ENCODE data around the gene SERPINB6.
A peak's percentile ranks its signal among the peaks of the same experiment; 100 is the strongest.
"Not testable (repeated sequence)": the region's sequence is repeated elsewhere in the genome, so short reads cannot be mapped to it uniquely, and the experiment has no call there.

The SERPINB6 gene

DNA sequence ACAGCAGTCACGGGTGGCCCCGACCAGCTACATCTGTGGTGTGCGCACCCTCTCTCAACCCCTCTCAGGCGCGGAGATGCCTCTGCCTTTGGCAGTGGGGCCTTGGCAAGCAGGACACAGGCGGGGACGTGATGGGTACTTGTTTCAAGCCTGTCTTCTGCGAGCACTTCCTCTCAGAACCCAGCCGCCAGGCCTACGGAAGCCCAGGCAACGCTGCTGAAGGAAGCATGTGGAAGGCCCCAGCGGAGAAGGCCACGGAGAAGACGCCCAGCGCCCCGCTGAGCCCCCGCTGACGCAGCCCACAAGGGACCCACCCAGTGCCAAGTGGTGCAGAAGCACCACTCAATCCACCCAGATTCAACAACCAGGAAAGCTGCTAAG, 13.0 kb downstream of the SERPINB6 start:
- DNase-seq (ENCODE audit: low spot score) = no peak

DNA sequence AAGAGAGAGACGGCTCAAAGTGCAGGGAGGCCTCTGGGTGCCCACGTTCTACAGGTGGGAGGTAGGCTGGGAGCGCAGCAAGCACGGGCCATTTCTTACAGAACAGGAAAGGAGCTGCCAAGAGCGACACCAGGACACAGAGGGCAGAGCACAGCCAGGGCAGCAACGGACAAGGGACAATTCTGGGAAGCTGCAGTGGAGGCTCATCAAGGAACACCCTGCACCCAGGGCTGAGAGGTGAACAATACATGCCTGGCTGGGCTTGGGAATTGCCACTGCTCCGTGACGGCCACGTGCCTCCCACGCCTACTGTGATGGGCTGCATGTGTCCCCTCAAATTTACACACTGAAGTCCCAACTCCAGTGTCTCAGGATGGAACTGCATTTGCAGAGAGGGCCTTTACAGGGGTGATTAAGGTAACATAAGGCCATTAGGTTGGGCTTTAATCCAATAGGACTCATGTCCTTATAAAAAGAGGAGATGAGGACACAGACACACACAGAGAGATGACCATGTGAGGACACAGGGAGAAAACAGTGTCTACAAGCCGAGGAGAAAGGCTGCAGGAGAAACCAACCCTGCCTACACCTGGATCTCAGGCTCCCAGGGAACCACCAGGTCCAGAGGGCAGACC, 13.6 kb downstream of the SERPINB6 start:
- DNase-seq (ENCODE audit: low spot score) = no peak

DNA sequence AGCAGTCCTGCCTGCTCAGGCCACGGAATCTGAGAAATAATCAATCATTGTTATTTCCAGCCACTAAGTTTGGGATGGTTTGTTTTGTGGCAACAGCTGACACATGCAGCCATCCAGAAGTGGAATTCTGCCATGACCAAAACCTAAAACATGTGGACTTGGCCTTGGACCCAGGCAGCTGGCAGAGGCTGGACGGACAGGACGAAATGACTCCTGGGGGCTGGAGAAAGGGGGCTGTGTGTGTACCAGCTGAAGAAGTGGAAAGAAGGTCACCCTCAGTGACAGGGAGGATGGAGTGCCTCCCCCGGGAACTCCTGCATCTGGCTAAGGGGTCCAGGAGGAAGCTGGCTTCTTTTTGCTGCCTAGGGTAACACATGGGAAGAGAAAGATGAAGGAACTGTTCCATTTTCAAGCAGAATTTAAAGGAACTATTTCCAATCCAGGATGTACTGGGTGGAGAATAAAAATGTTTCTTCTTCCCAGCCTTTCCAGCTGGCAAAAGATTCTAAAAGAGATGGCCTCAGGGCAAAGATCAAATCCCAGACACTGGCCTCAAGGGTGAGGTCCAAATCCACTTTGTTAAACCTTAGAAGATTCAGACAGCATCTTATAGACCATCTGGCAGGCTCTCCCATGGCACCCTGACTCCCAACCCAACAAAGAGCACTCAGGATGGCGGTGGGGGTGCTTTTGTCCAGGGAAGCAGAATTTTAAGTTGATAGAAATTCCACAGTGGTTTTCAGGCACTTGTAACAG, 14.3 kb downstream of the SERPINB6 start:
- no peak for DNase-seq (ENCODE audit: low spot score)

DNA sequence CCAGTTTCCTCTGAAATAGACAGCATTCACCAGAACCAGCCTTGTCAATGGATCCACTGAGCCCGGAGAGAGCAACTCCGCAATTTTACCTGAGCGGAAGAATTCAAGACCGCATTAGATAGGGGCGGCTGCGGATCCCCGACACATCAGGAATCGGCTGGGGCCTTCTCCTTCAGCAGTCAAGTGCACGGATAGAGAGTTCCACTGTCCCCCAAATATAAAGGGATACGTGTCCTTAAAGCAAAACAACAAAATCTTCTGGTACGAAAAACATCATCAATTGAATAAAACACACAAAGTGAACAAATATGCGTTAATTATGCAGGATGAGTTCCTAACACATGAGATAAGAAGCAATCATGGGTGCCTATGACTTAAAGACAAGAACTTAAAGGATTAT, 18.3 kb downstream of the SERPINB6 start:
- no peak for DNase-seq (ENCODE audit: low spot score)

DNA sequence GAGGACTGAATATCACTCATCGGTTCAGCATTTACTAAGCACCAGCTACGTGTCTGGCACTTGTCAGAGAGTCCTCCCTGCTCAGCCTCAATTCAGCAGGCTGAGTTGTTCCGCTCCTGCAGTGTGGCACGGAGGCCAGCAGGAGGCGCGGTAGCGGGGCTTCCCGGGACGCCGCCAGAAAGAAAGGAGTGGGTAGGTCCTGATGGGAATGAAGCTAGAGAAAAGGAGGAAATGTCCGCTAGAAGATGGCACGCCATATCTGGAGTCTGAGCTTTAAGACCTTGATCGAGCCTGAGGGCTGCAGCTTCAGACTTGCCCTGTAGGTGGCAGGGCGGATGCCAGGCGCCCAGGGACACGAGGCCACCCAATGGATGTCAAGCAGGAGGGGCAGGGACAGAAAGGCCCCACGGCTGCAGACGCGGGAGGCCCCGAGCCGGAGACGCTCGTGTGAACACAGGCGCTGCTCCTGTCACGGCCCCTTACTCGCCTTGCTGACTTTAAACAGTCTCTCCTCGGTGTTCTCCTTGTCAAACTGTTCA, 18.7 kb downstream of the SERPINB6 start:
- DNase-seq (ENCODE audit: low spot score) = no peak

DNA sequence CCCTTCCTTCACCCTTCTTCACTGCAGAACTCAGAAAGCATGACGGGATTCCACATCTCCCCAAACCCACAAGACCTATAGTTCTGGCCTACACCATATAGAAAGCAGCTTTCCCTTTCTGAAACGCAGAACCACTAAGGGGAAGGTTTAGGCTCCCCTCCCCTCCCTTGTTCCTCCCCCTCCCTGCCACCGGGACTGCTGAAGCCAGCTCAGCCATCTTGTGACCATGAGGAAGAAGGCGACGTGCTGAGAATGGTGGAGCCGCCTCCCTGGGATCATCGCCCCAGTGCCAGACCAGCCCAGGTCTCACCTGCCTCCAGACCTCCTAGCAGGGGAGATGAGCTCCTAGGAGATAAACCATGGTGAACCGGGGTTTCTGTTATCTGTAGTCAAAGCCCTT, 19.6 kb downstream of the SERPINB6 start:
- DNase-seq (ENCODE audit: low spot score) = no peak

DNA sequence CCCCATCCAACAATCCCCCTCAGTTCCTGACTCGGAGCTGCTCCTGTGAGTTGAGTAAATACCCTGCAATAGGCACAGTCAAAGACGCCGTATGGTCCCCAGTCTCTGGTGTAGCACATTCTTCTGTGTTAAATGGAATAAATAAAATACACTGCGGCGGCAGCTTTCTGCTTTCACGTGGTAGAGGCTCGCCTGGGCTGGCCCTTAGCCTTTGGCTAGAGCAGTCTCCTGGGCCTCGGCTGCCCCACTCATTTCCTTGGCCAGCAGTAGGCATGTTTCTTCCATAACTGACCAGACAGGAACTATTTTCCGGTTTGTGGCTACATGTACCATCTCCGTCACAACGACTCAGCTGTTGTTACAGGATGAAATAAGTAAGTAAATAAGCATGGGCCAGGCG, 20.7 kb downstream of the SERPINB6 start:
- DNase-seq (ENCODE audit: low spot score) = no peak

DNA sequence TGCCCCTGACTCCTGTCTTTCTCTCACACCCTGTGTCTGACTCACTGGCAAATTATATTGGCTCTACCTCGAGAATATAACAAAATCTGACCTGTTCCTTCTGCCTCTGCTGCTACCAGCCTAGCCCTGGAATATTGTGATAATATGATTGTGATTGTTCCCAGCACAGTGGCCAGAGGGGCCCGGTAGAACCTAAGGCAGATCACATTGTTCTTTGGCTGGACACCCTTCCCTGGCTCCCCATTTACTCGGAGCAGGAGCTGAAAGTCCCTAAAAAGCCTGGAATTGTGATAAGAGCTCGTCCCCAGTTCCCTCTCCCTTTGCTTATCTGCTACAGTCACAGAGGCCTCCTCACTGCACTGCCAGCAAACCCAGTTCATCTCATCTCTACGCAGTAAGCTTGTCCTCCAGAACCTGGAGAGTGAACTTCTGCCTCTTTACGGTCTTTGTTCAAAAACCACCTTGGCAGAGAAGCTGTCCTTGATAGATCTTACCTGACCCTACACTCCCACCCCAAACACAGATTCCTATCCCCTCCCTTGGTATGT, 21.8 kb downstream of the SERPINB6 start:
- DNase-seq (ENCODE audit: low spot score) = no peak

DNA sequence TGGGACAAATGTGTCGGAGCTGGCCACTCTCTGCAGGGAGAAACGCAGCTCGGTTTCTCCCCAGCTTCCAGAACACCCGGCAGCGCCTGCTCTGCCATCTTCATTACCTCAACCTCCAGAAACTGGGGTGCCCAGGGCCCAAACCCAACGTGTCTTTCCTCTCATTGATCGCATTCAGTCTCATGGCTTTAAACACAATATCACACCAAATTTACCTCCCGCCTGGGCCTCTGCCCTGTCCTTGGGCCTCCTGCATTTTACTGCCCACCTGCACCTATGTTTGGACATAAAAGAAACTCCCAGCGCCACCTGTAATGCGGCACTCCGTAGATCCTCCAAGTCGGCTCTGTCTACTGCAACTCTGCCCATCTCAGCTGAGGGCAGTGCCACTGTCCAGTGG, 22.2 kb downstream of the SERPINB6 start:
- DNase-seq (ENCODE audit: low spot score) = no peak

DNA sequence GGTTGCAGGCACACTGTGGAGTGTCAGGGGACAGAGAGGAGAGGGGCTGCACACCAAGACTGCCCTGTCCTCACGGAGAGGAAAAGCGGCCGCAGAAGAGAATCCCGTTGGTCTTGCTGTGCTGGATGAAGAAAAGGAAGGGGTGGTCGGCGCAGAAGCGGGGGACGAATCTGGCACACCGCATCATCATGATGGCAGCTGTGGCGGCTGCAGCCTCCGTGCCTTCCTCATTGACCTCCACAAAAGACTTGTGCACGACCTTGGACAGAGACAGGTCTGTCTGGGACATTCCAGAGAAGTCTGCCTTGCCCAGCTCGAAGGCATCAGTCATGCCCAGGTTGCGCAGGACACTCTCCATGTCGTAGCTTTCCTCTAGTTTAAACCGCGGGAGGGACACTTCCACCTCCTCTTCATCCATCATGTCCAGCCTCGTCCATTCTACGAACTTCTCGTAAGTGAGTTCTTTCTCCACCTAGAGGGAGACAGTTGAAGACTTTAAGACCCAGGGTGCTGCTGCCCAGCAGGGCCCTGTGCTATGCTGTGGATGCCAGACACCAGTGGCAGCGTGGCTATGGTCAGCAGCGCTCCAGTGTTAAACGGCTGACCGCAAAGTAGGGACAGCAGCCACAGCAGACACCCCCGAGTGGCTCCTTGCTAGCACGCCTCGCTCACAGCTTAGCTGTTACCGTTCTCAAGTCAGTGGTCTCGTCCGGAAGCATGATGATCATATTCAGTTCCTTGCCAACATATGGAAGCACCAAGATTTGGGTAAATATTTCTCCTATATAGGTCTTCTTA, 22.9 kb downstream of the SERPINB6 start:
- DNase-seq (ENCODE audit: low spot score) = no peak

DNA sequence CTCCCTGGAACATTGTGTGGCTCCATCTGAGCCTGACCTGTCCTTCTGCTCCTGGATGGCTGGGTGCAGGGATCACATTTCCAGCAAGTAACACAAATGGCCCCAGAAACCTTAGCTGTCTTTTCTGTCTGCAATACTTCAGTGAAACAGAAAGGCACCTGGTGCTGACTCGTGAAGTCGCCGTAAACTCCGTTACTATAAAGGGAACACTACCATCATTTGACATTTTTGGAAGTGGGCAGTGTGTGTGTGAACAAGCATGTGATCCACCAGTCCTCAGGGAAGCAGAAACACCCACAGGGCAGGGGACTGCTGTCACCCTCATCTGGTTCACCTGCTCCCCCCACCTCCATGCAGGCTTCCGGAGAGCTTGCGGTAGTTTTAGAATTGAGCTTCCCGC, 23.9 kb downstream of the SERPINB6 start:
- no peak for DNase-seq (ENCODE audit: low spot score)

DNA sequence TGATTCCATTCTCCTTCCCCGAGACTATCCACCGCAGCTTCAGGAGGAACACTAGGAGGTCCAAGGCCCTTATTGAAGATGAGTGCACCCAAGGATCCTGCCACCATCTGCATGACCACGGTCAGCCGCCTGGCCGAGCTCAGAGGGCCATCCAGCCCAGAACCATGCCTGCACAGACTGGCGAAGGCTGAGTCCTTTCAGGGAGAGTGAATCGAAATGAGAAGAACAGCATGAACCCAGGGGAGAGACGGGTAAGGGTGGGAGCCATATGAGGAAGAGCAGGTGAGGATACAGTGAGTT, 26.3 kb downstream of the SERPINB6 start:
- DNase-seq (ENCODE audit: low spot score) = no peak

DNA sequence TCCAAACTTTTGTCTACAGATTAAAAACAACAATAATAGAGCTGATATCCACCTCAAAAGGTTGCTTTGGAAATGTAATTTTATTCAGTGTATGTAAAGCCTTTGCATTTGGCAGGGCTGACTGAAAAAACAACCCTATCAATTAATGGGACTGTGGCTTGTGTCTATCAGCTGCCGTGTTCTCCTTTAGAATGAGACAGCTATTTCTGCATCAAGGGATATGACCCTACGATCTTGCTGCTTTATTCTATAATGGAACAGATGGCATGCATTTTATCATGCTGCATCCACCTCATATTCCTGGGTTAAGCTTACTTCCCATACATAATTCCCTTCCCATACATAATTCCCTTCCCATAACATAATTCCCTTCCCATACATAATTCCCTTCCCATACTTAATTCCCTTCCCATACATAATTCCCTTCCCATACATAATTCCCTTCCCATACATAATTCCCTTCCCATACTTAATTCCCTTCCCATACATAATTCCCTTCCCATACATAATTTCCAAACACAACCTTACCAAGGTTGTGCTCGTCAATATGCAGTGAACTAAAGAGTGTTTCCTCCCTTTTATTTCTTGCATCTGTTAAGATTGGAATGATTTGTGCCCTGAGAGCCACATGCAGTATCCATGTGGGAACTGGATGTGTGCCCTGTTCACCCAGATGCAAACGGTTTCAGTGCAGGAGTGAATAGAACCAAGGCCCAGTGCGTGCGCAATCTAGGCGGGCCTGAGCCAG, 26.8 kb downstream of the SERPINB6 start:
- DNase-seq (ENCODE audit: low spot score) = no peak

DNA sequence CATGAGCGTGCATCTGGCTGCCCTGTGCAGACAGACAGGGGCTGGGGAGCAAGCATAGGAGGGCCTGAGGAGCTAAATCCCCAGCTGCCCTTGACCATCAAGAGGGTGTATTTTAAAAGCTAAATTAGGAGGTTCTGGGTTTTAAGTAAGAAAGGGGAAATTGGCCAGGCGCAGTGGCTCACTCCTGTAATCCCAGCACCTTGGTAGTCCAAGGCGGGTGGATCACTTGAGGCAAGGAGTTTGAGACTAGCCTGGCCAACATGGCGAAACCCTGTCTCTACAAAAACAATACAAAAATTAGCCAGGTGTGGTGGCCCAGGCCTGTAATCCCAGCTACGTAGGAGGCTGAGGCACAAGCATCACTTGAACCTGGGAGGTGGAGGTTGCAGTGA, 27.8 kb downstream of the SERPINB6 start:
- no peak for DNase-seq (ENCODE audit: low spot score)

DNA sequence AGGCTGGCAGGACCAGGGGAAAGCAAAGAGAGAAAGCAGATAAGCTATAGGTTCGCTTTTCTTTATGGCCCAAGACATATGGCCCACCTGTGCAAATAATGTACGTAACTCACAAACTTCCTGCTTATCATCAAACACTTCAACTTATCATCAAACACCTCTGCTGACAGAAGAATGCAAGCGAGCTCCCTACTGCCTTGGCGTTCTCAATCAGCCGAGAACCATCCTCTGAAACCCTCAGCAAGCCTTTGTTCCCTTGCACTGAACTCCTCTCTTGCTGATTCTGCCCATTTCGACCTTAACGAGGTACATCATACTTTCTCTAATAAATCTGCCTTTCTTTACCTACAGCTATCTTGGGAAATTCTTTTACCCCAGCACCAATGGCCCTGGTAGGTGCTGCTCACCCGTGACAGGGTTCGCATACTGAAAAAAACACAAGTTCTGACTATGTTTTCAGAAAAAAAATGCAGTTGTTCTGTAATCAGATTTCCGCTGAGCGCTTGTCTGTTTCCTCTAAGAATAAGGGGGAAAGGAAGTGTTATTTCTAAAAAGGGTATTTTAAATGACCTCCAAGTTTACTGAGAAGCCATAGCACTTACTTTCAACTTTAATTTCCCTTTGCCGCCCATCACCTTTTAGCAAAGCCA, 28.3 kb downstream of the SERPINB6 start:
- peak; percentile 36 for DNase-seq (ENCODE audit: low spot score)

DNA sequence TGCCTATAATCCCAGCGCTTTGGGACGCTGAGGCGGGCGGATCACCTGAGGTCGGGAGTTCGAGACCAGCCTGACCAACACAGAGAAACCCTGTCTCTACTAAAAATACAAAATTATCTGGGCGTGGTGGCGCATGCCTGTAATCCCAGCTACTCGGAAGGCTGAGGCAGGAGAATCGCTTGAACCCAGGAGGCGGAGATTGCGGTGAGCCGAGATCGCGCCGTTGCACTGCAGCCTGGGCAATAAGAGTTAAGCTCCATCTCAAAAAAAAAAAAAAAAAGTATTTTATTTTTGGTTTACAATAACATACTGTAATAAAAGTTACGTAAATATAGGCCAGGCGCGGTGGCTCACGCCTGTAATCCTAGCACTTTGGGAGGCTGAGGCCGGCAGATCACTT, 29.3 kb downstream of the SERPINB6 start:
- DNase-seq (ENCODE audit: low spot score) = not testable (repeated sequence)

DNA sequence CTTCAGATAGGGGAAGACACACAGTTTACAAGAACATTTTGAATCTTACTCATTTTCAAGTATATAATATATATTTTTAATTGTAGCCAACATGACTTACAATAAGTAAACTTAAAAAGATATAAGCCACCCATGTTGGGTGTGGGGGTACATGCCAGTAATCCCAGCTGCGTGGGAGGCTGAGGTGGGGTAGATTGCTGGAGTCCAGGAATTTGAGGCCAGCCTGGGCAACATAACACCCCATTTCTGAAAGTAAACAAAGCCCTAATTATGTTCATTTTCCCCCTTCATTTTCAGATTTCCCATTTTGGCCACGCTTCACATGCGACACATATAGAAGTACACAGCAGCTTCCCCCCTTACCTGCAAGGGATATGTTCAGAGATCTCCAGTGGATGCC, 30.5 kb downstream of the SERPINB6 start:
- DNase-seq (ENCODE audit: low spot score) = no peak

DNA sequence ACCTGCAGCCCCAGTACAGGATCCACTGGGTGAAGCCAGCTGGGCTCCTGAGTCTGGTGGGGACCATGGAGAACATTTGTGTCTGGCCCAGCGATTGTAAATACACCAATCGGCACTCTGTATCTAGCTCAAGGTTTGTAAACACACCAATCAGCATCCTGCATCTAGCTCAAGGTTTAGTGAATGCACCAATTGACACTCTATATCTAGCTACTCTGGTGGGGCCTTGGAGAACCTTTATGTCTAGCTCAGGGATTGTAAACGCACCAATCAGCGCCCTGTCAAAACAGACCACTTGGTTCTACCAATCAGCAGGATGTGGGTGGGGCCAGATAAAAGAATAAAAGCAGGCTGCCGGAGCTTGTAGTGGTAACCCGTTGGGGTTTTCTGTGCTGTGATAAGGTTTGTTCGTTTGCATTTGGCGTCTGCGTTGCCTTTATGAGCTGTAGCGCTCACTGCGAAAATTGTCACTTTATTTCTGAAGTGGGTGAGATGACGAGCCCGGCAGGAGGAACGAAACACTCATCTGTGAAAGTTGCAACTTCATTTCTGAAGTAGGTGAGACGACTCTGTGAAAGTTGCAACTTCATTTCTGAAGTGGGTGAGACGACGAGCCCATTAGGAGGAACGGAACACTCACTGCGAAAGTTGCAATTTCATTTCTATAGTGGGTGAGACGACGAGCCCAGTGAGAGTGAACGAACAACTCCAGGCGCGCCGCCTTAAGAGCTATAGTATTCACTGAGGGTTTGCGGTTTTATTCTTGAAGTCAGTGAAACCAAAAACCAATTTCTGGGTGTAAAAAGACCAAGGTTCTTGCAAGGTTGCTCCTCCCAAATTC, 31.1 kb downstream of the SERPINB6 start:
- DNase-seq (ENCODE audit: low spot score) = peak; percentile 77

DNA sequence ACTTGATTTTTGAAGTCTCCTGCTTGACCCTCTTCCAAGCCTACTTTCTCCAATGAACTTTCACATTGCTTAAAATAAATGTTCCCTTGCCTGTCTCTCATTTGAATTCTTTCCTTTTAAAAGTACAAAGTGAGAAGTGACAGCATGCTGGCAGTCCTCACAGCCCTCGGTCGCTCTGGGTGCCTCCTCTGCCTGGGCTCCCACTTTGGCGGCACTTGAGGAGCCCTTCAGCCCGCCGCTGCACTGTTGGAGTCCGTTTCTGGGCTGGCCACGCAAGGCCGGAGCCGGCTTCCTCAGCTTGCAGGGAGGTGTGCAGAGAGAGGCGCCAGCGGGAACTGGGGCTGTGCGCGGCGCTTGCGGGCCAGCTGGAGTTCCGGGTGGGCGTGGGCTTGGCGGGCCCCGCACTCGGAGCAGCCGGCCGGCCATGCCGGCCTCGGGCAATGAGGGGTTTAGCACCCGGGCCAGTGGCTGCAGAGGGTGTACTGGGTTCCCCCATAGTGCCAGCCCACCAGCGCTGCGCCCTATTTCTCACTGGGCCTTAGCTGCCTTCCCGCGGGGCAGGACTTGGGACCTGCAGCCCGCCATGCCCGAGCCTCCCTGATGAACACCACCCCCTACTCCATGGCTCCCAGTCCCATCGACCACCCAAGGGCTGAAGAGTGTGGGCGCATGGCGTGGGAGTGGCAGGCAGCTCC, 31.9 kb downstream of the SERPINB6 start:
- no peak for DNase-seq (ENCODE audit: low spot score)

DNA sequence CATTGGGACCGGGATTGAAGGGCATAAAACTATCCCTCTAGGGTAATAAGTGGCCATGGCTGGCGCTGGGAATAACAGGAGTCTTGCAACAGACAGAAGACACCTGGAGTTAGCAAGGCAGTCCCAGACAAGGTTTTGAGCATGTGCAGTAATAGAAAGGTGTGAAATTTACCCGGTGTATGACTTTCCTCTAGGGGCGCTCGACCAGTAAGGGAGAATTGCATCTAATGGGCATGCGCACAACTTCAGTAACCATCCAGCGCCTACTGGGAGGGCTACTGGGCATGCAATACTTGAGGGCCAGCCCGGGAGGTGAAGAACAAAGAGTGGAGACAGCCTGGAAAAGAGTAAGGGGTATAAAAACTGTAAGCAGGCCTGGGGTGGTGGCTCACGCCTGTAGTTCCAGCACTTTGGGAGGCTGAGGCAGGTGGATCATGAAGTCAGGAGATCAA, 32.7 kb downstream of the SERPINB6 start:
- DNase-seq (ENCODE audit: low spot score) = no peak
